Adrenal gland (tissue), 5 donors: ENCODE results near the gene CRYGN.

Source experiments
- CTCF ChIP-seq, 6 experiments: fragments of 450-650 bp in 4 of 6; fragments of 200-600 bp in 2 of 6; sonication (generic) in 1 of 6; IDR thresholded peaks; 1 replicate in 5 of 6; 2 replicates in 1 of 6; pipeline versions ENCODE4 v1.5.1 to v1.8.0; 2016 to 2021; ENCODE audit warnings: antibody characterized with exemption in 6 of 6, mild to moderate bottlenecking in 2 of 6, moderate library complexity in 1 of 6
- POLR2A ChIP-seq, 2 donors: fragments of 450-650 bp; IDR thresholded peaks; one replicate each; pipeline ENCODE4 v1.6.1; 2017; ENCODE audit warnings: antibody characterized with exemption in 2 of 2, mild to moderate bottlenecking in 2 of 2, moderate library complexity in 1 of 2
- donor health status: DM: no; HTN: no; CAD: no.

- TF ChIP-seq CTCF (IDR thresholded peaks at IDR 0.05) (no peak), POLR2A (IDR thresholded peaks at IDR 0.05) (no peak)
These were observed 39.2 kb downstream of the CRYGN start for GRCh38 chr7:151400626-151401315.
